ENCODE measurements around the gene ZNF267.

DNA sequence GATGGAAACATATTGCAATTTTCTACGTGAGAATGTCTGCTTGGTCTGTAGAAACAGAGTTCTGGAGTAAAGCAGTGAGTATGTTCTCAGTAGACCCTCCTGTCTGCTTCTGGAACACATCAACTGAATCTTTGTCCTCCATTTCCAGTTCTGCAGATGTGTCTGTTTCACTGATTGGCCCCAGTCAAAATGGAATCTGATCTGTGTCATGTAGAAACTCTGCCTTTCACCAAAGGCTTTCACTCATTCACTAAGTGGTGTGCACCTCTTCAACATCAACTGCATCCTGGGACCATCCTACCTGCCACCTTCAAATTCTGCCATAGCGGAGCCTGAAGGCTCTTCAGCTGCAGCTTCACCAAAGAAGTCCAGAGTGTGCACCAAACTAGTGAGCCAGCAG is 2.8 kb upstream of the ZNF267 start:
- TF ChIP-seq POLR2A (IDR thresholded peaks at IDR 0.05) = no peak
- TF ChIP-seq, protein P1, sequence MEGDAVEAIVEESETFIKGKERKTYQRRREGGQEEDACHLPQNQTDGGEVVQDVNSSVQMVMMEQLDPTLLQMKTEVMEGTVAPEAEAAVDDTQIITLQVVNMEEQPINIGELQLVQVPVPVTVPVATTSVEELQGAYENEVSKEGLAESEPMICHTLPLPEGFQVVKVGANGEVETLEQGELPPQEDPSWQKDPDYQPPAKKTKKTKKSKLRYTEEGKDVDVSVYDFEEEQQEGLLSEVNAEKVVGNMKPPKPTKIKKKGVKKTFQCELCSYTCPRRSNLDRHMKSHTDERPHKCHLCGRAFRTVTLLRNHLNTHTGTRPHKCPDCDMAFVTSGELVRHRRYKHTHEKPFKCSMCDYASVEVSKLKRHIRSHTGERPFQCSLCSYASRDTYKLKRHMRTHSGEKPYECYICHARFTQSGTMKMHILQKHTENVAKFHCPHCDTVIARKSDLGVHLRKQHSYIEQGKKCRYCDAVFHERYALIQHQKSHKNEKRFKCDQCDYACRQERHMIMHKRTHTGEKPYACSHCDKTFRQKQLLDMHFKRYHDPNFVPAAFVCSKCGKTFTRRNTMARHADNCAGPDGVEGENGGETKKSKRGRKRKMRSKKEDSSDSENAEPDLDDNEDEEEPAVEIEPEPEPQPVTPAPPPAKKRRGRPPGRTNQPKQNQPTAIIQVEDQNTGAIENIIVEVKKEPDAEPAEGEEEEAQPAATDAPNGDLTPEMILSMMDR (IDR thresholded peaks at IDR 0.05) = no peak

All from lower leg skin (tissue), 3 donors.